Prostate gland (tissue), 2 donors: ENCODE results near the gene FOXP1. TPM values are rescaled to one million over a fixed set of nuclear protein-coding genes. Genes with fewer than 3 reads are reported as not detected.

Source experiments
- DNase-seq: peaks from one replicate; pipeline ENCODE4 v3.0.0-alpha.2; 2019; ENCODE audit warnings: low spot score
- H3K27ac ChIP-seq, 2 donors: fragments of 200-600 bp; sonication (generic); 2 replicates each; pipeline ENCODE4 v1.5.1; 2017 to 2019
- H3K27me3 ChIP-seq: fragments of 200-600 bp; sonication (generic); replicated peaks from 2 replicates; pipeline ENCODE4 v1.5.1; 2019; ENCODE audit not compliant: insufficient read depth
- H3K36me3 ChIP-seq, 2 donors: fragments of 200-600 bp; sonication (generic); 1 replicate in 1 of 2; 2 replicates in 1 of 2; pipeline versions ENCODE4 v1.5.1 to v1.8.1; 2017 to 2019
- H3K4me1 ChIP-seq: fragments of 200-600 bp; sonication (generic); replicated peaks from 2 replicates; pipeline ENCODE4 v1.5.1; 2019
- H3K4me3 ChIP-seq, 2 donors: fragments of 200-600 bp; sonication (generic); 2 replicates each; pipeline ENCODE4 v1.5.1; 2017 to 2019
- H3K9me3 ChIP-seq: fragments of 200-600 bp; sonication (generic); 2 replicates; pipeline ENCODE4 v1.5.1; 2017
- POLR2A ChIP-seq: fragments of 450-650 bp; IDR thresholded peaks from one replicate; pipeline ENCODE4 v1.6.1; 2016; ENCODE audit warnings: antibody characterized with exemption, mild to moderate bottlenecking
- POLR2AphosphoS5 ChIP-seq: sonication (generic); formaldehyde crosslinking; IDR thresholded peaks from one replicate; pipeline ENCODE4 v1.6.1; 2017; ENCODE audit warnings: antibody characterized with exemption
- WGBS: methylation state at CpG from one replicate; pipeline ENCODE4 v1.1.5; 2018; 5-methylcytosine and 5-hydroxymethylcytosine counted together
- intact Hi-C: fragments of 100-400 bp; cut with DNase I; formaldehyde crosslinking; loops from one replicate; pipeline ENCODE4 v1.14.2; 2022
- total RNA-seq, 2 donors: library from RNA; depleted of rRNA; stranded (reverse); fragments of >200 nt; gene quantifications; one replicate each; pipeline ENCODE4 v1.1.0, GENCODE V29; 2016
- TF ChIP-seq, protein P1 (sequence below), 4 experiments: fragments of 200-600 bp in 2 of 4; fragments of 450-650 bp in 2 of 4; sonication (generic) in 2 of 4; IDR thresholded peaks; 1 replicate in 3 of 4; 2 replicates in 1 of 4; pipeline ENCODE4 v1.5.1; 2016 to 2019; ENCODE audit warnings: antibody characterized with exemption in 4 of 4, mild to moderate bottlenecking in 2 of 4, moderate library complexity in 2 of 4

Gene FOXP1
- total RNA-seq, 2 donors from 2014 or later = 133 to 156 TPM

- intact Hi-C loops = no loop called here
- DNase-seq = no peak
- Histone ChIP-seq H3K36me3 (no peaks in the 10 kb centered on the region), H3K27ac (no peak overlapping the region), H3K4me1 (no peaks in the 10 kb centered on the region), H3K27me3 (no peaks in the 10 kb centered on the region), H3K4me3 (no peak overlapping the region), H3K9me3 (no peaks in the 10 kb centered on the region)
- TF ChIP-seq, protein P1, sequence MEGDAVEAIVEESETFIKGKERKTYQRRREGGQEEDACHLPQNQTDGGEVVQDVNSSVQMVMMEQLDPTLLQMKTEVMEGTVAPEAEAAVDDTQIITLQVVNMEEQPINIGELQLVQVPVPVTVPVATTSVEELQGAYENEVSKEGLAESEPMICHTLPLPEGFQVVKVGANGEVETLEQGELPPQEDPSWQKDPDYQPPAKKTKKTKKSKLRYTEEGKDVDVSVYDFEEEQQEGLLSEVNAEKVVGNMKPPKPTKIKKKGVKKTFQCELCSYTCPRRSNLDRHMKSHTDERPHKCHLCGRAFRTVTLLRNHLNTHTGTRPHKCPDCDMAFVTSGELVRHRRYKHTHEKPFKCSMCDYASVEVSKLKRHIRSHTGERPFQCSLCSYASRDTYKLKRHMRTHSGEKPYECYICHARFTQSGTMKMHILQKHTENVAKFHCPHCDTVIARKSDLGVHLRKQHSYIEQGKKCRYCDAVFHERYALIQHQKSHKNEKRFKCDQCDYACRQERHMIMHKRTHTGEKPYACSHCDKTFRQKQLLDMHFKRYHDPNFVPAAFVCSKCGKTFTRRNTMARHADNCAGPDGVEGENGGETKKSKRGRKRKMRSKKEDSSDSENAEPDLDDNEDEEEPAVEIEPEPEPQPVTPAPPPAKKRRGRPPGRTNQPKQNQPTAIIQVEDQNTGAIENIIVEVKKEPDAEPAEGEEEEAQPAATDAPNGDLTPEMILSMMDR (IDR thresholded peaks at IDR 0.05) = no peak
- TF ChIP-seq POLR2AphosphoS5 (no peak), POLR2A (no peak)
Measured at GRCh38 chr3:71568207-71568606, 15.3 kb downstream of the FOXP1 start.

DNA sequence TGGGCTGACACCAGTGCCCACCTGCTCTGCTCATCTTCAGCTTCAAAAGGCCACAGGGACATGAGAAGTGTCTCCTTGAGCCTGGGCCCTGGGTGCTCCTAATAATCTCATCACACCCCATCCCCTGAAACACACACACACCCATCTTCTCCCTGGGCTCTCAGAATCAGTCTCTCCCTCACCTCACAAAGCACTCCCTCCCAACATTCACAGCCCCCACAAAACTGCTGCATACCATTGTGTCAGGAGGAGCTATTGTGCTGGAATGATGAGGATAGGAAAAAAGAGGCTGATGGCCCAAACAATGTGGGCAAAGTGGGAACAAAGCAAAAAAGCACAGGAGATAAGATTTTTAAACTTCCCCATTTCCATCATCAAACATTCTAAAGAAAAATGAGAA is 16.8 kb downstream of the FOXP1 start:
- H3K4me1 ChIP-seq = no peaks in the 10 kb centered on the region

GRCh38 chr3:71565976-71566375 is 17.6 kb downstream of the FOXP1 start:
- 82% methylated on average over 8 of the region's 8 CpGs for WGBS
- Histone ChIP-seq H3K27me3 (no peaks in the 10 kb centered on the region), H3K36me3 (no peaks in the 10 kb centered on the region), H3K4me3 (no peak overlapping the region), H3K9me3 (no peaks in the 10 kb centered on the region), H3K4me1 (no peaks in the 10 kb centered on the region), H3K27ac (no peak overlapping the region)
- DNase-seq = no peak
- TF ChIP-seq, protein P1 (IDR thresholded peaks at IDR 0.05) = no peak
- no peak for TF ChIP-seq POLR2A
- TF ChIP-seq POLR2AphosphoS5 = no peak
- intact Hi-C loops = no loop called here

More for the DNA sequence above, 16.8 kb downstream of the FOXP1 start:
- Histone ChIP-seq H3K27ac (no peak overlapping the region), H3K9me3 (no peaks in the 10 kb centered on the region), H3K36me3 (no peaks in the 10 kb centered on the region), H3K27me3 (no peaks in the 10 kb centered on the region), H3K4me3 (no peak overlapping the region)
- TF ChIP-seq POLR2A = no peak
- intact Hi-C loops = no loop called here
- no peak for DNase-seq

GRCh38 chr3:71565316-71565715 is 18.2 kb downstream of the FOXP1 start:
- WGBS = 79% methylated on average over 7 of the region's 7 CpGs
- DNase-seq = no peak
- H3K9me3 ChIP-seq = no peaks in the 10 kb centered on the region

DNA sequence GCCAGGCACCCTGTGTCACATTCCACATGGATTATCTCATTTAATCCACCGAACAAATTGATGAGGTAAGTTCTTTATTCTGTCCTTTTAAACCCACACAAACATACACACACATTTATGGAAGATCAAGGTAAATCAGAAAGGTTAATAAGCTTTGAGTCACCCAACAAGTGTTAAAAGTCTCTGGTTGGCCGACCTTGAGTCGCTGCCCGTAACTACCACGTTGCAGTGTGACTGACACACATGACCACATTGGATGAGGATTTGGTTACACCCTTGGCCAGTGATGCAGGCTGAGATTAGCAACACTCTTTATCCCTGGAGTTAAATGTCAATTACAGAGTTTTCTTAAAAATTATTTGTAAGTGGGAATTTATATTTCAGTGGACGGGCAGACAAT is 19.2 kb downstream of the FOXP1 start:
- Histone ChIP-seq H3K4me3 (no peak overlapping the region), H3K36me3 (no peaks in the 10 kb centered on the region), H3K9me3 (no peaks in the 10 kb centered on the region), H3K4me1 (no peaks in the 10 kb centered on the region), H3K27me3 (no peaks in the 10 kb centered on the region), H3K27ac (no peak overlapping the region)
- intact Hi-C loops = no loop called here
- TF ChIP-seq, protein P1 (IDR thresholded peaks at IDR 0.05) = no peak
- TF ChIP-seq POLR2A (no peak), POLR2AphosphoS5 (no peak)
- no peak for DNase-seq
- WGBS = 63% methylated on average over 6 of the region's 6 CpGs

More at GRCh38 chr3:71565316-71565715, 18.2 kb downstream of the FOXP1 start:
- no peaks in the 10 kb centered on the region for H3K36me3 ChIP-seq
- TF ChIP-seq POLR2A (no peak), POLR2AphosphoS5 (no peak)
- TF ChIP-seq, protein P1 (IDR thresholded peaks at IDR 0.05) = no peak
- no peak overlapping the region for H3K27ac ChIP-seq
- H3K27me3 ChIP-seq = no peaks in the 10 kb centered on the region
- intact Hi-C loops = no loop called here
- H3K4me1 ChIP-seq = no peaks in the 10 kb centered on the region
- H3K4me3 ChIP-seq = no peak overlapping the region
